HG03520 (cell line): ENCODE results near the gene RAD50.
A peak's percentile ranks its signal among the peaks of the same experiment; 100 is the strongest.
"Not testable (repeated sequence)": the region's sequence is repeated elsewhere in the genome, so short reads cannot be mapped to it uniquely, and the experiment has no call there.

Experiments used
- ATAC-seq: cut with Tn5 transposase; IDR thresholded peaks from one replicate; pipeline ENCODE4 v1.9.1; 2021; ENCODE audit warnings: mild to moderate bottlenecking, moderate library complexity; ENCODE audit not compliant: unreplicated experiment

Gene RAD50

GRCh38 chr5:132628814-132629213, 72.0 kb downstream of the RAD50 start:
- ATAC-seq, result no peak

GRCh38 chr5:132629230-132629944, 72.6 kb downstream of the RAD50 start:
- ATAC-seq, result peak; percentile 61

GRCh38 chr5:132633587-132633986, 76.8 kb downstream of the RAD50 start:
- ATAC-seq, result not testable (repeated sequence)

- peak; percentile 48 for ATAC-seq
Observed at GRCh38 chr5:132635873-132636272, 79.1 kb downstream of the RAD50 start.

GRCh38 chr5:132637241-132637640, 80.5 kb downstream of the RAD50 start:
- no peak for ATAC-seq

- peak; percentile 44 for ATAC-seq
Observed at GRCh38 chr5:132639706-132640130, 82.9 kb downstream of the RAD50 start.

GRCh38 chr5:132640613-132641012, 83.8 kb downstream of the RAD50 start:
- ATAC-seq, result no peak

GRCh38 chr5:132641241-132641723, 84.5 kb downstream of the RAD50 start:
- ATAC-seq, result peak; percentile 45

- no peak for ATAC-seq
Observed at GRCh38 chr5:132641841-132642240, 85.1 kb downstream of the RAD50 start.

- no peak for ATAC-seq
Observed at GRCh38 chr5:132644177-132644576, 87.4 kb downstream of the RAD50 start.

GRCh38 chr5:132646583-132647266, 89.9 kb downstream of the RAD50 start:
- ATAC-seq, result no peak

GRCh38 chr5:132647473-132647872, 90.7 kb downstream of the RAD50 start:
- ATAC-seq, result no peak

- ATAC-seq, result no peak
Observed at GRCh38 chr5:132648355-132648754, 91.6 kb downstream of the RAD50 start.

GRCh38 chr5:132651838-132652469, 95.2 kb downstream of the RAD50 start:
- ATAC-seq, result no peak

- no peak for ATAC-seq
Observed at GRCh38 chr5:132653716-132654115, 96.9 kb downstream of the RAD50 start.

- no peak for ATAC-seq
Observed at GRCh38 chr5:132655821-132656773, 99.3 kb downstream of the RAD50 start.

GRCh38 chr5:132656774-132657355, 100.1 kb downstream of the RAD50 start:
- ATAC-seq, result no peak

- ATAC-seq, result no peak
Observed at GRCh38 chr5:132657676-132658380, 101.1 kb downstream of the RAD50 start, which contains the start of gene IL13. IL13 (plus strand) TSS chr5:132658173; CDS start chr5:132658187, 14 bp downstream.
